CD14-positive monocyte (primary cell): ENCODE measurements around the gene GNS. TPM values are rescaled to one million over a fixed set of nuclear protein-coding genes. Genes with fewer than 3 reads are reported as not detected.

Experiments
- DNase-seq, 3 donors: peaks; one replicate each; pipeline ENCODE4 v3.0.0-alpha.2; 2011 to 2022
- H2AFZ ChIP-seq: 2 replicates; pipeline ENCODE4 v1.6.0; 2012; ENCODE audit warnings: mild to moderate bottlenecking, low read depth, low read length, inconsistent platforms; ENCODE audit not compliant: insufficient read depth, poor library complexity, severe bottlenecking
- H3K27ac ChIP-seq, 2 donors: 1 replicate in 1 of 2; 2 replicates in 1 of 2; pipeline ENCODE4 v1.5.1; 2012 to 2013; ENCODE audit warnings: low read length in 2 of 2, control low read depth in 1 of 2, inconsistent platforms in 1 of 2, low read depth in 1 of 2, mild to moderate bottlenecking in 1 of 2
- H3K27me3 ChIP-seq, 2 donors: one replicate each; pipeline versions ENCODE4 v1.6.0 to v1.6.1; 2011 to 2013; ENCODE audit warnings: low read length in 2 of 2; ENCODE audit not compliant: control insufficient read depth in 2 of 2, insufficient read depth in 2 of 2
- H3K36me3 ChIP-seq, 2 donors: replicated peaks in 1 of 2; 1 replicate in 1 of 2; 2 replicates in 1 of 2; pipeline versions ENCODE4 v1.5.1 to v1.6.1; 2012 to 2013; ENCODE audit warnings: low read length in 2 of 2, control low read depth in 1 of 2, inconsistent platforms in 1 of 2, mild to moderate bottlenecking in 1 of 2; ENCODE audit not compliant: insufficient read depth in 2 of 2, control insufficient read depth in 1 of 2
- H3K4me1 ChIP-seq, 2 donors: 1 replicate in 1 of 2; 2 replicates in 1 of 2; pipeline versions ENCODE4 v1.5.1 to v1.6.1; 2012 to 2013; ENCODE audit warnings: low read length in 2 of 2, control low read depth in 1 of 2, inconsistent platforms in 1 of 2, mild to moderate bottlenecking in 1 of 2, moderate library complexity in 1 of 2; ENCODE audit not compliant: insufficient read depth in 2 of 2, control insufficient read depth in 1 of 2
- H3K4me2 ChIP-seq: replicated peaks from 2 replicates; pipeline ENCODE3; 2012; ENCODE audit warnings: low read length, moderate library complexity, mild to moderate bottlenecking; ENCODE audit not compliant: poor library complexity, severe bottlenecking; ENCODE audit errors: extremely low read depth
- H3K4me3 ChIP-seq, 3 experiments: fragments of 200-600 bp in 1 of 3; sonication (generic) in 1 of 3; replicated peaks in 1 of 3; 1 replicate in 2 of 3; 2 replicates in 1 of 3; pipeline ENCODE4 v1.5.1; 2011 to 2013; ENCODE audit warnings: low read length in 3 of 3, mild to moderate bottlenecking in 3 of 3, control low read depth in 2 of 3, low read depth in 2 of 3, inconsistent platforms in 1 of 3, moderate library complexity in 1 of 3
- H3K79me2 ChIP-seq: 2 replicates; pipeline ENCODE4 v1.6.0; 2012; ENCODE audit warnings: mild to moderate bottlenecking, control low read depth, inconsistent platforms, low read length, moderate library complexity; ENCODE audit not compliant: insufficient read depth
- H3K9ac ChIP-seq: 2 replicates; pipeline ENCODE4 v1.6.0; 2017; ENCODE audit warnings: low read length, mild to moderate bottlenecking; ENCODE audit not compliant: insufficient read depth, poor library complexity, severe bottlenecking
- H3K9me3 ChIP-seq, 2 donors: replicated peaks in 1 of 2; 1 replicate in 1 of 2; 2 replicates in 1 of 2; pipeline versions ENCODE4 v1.5.1 to v1.6.1; 2012 to 2013; ENCODE audit warnings: low read length in 2 of 2, control low read depth in 1 of 2; ENCODE audit not compliant: control insufficient read depth in 1 of 2, insufficient read depth in 1 of 2
- H4K20me1 ChIP-seq: 2 replicates; pipeline ENCODE4 v1.6.0; 2012; ENCODE audit warnings: mild to moderate bottlenecking, low read length, control low read depth, moderate library complexity; ENCODE audit not compliant: insufficient read depth
- H3K27ac Mint-ChIP-seq, 7 donors: one replicate each; pipeline ENCODE4 v1.8.0; 2020; ENCODE audit warnings: mild to moderate bottlenecking in 7 of 7, mixed read lengths in 7 of 7, moderate library complexity in 6 of 7, inconsistent platforms in 2 of 7
- H3K27me3 Mint-ChIP-seq, 3 donors: one replicate each; pipeline ENCODE4 v1.8.0; 2021 to 2022; ENCODE audit warnings: low read depth in 3 of 3, mild to moderate bottlenecking in 3 of 3, mixed read lengths in 3 of 3, moderate library complexity in 3 of 3, inconsistent platforms in 1 of 3
- H3K36me3 Mint-ChIP-seq, 2 donors: one replicate each; pipeline ENCODE4 v1.8.0; 2020; ENCODE audit warnings: mixed read lengths in 2 of 2, inconsistent platforms in 1 of 2, mild to moderate bottlenecking in 1 of 2
- H3K4me1 Mint-ChIP-seq: one replicate; pipeline ENCODE4 v1.8.0; 2020; ENCODE audit warnings: mild to moderate bottlenecking, mixed read lengths
- H3K4me3 Mint-ChIP-seq, 2 donors: one replicate each; pipeline ENCODE4 v1.8.0; 2020; ENCODE audit warnings: mild to moderate bottlenecking in 2 of 2, mixed read lengths in 2 of 2, moderate library complexity in 1 of 2
- H3K9me3 Mint-ChIP-seq, 7 donors: one replicate each; pipeline ENCODE4 v1.8.0; 2020 to 2022; ENCODE audit warnings: mixed read lengths in 7 of 7, mild to moderate bottlenecking in 6 of 7, moderate library complexity in 6 of 7, inconsistent platforms in 2 of 7
- CTCF ChIP-seq: fragments of 200-600 bp; IDR thresholded peaks from one replicate; pipeline ENCODE4 v1.8.0; 2022; ENCODE audit warnings: antibody characterized with exemption, mild to moderate bottlenecking
- WGBS: methylation state at CpG from one replicate; pipeline ENCODE4 v1.1.5; 2013; ENCODE audit warnings: missing lambda C conversion rate; ENCODE audit not compliant: insufficient coverage; 5-methylcytosine and 5-hydroxymethylcytosine counted together
- intact Hi-C, 2 donors: fragments of 100-400 bp; cut with micrococcal nuclease; formaldehyde crosslinking; loops; one replicate each; pipeline versions ENCODE4 v1.15.0 to v1.15.1; 2023
- polyA plus RNA-seq, 3 donors: library from polyadenylated mRNA; depleted of rRNA in 1 of 3; unstranded in 2 of 3; stranded (reverse) in 1 of 3; fragments of 300-500 nt in 2 of 3; fragments of >200 nt in 1 of 3; fragmentation: Illumina TruSeq in 2 of 3; gene quantifications; 1 replicate in 2 of 3; 2 replicates in 1 of 3; pipeline ENCODE4 v1.2.3, GENCODE V29; 2012 to 2021

GNS gene
- polyA plus RNA-seq, 3 donors = 103 to 274 (median 203) TPM

GRCh38 chr12:64792128-64792527 lies 32.9 kb upstream of the GNS start:
- H3K4me1 ChIP-seq = peaks cover 0 to 5% of the 10 kb centered on the region in 2 donors
- Mint-ChIP-seq H3K4me1 (peaks cover 7% of the 10 kb centered on the region), H3K27me3 (peaks cover 2 to 6% (median 6%) of the 10 kb centered on the region in 3 donors), H3K36me3 (no peaks in the 10 kb centered on the region), H3K27ac (no peak overlapping the region), H3K4me3 (no peak overlapping the region), H3K9me3 (peaks cover 0 to 2% (median 0%) of the 10 kb centered on the region in 7 donors)
- TF ChIP-seq CTCF = no peak
- no peak overlapping the region for H3K27ac ChIP-seq
- H3K4me2 ChIP-seq = no peak overlapping the region
- no peak overlapping the region for H3K9ac ChIP-seq
- no peaks in the 10 kb centered on the region for H3K36me3 ChIP-seq
- no peaks in the 10 kb centered on the region for H3K27me3 ChIP-seq
- intact Hi-C loops = no loop called here
- DNase-seq = no peak
- H3K79me2 ChIP-seq = no peaks in the 10 kb centered on the region
- no peaks in the 10 kb centered on the region for H3K9me3 ChIP-seq
- H4K20me1 ChIP-seq = no peaks in the 10 kb centered on the region
- no peak overlapping the region for H2AFZ ChIP-seq
- WGBS = 100% methylated on average over 1 of the region's 1 CpG
- no peak overlapping the region for H3K4me3 ChIP-seq

GRCh38 chr12:64791036-64791435 lies 31.8 kb upstream of the GNS start:
- peaks cover 0 to 3% of the 10 kb centered on the region in 2 donors for H3K4me1 ChIP-seq
- Mint-ChIP-seq H3K4me3 (no peak overlapping the region), H3K9me3 (peaks cover 0 to 2% (median 0%) of the 10 kb centered on the region in 7 donors), H3K36me3 (no peaks in the 10 kb centered on the region), H3K27ac (no peak overlapping the region), H3K4me1 (peaks cover 4% of the 10 kb centered on the region), H3K27me3 (peaks cover 2 to 6% (median 6%) of the 10 kb centered on the region in 3 donors)
- H3K9ac ChIP-seq = no peak overlapping the region
- no peak overlapping the region for H3K4me3 ChIP-seq
- H3K79me2 ChIP-seq = no peaks in the 10 kb centered on the region
- no peak for DNase-seq
- H3K4me2 ChIP-seq = no peak overlapping the region
- no peaks in the 10 kb centered on the region for H3K27me3 ChIP-seq
- no peak overlapping the region for H2AFZ ChIP-seq
- no peak for TF ChIP-seq CTCF
- H3K27ac ChIP-seq = no peak overlapping the region
- H3K36me3 ChIP-seq = no peaks in the 10 kb centered on the region
- no peaks in the 10 kb centered on the region for H4K20me1 ChIP-seq
- no peaks in the 10 kb centered on the region for H3K9me3 ChIP-seq
- intact Hi-C loops = no loop called here
